Mesenteric fat pad (tissue), 1 donor: Measurements from ENCODE around the gene CYTH2. TPM values are rescaled to one million over a fixed set of nuclear protein-coding genes. Genes with fewer than 3 reads are reported as not detected.
A peak's percentile ranks its signal among the peaks of the same experiment; 100 is the strongest.

Experiments
- DNase-seq: peaks from one replicate; pipeline ENCODE4 v3.0.0-alpha.2; 2020; ENCODE audit warnings: low spot score
- total RNA-seq: library from RNA; stranded (reverse); fragmentation: NEBNext Ultra II Directional; extraction: Animal tissue kit (Norgen Biotek cat#: 25700); gene quantifications from one replicate; pipeline ENCODE4 v1.2.1, GENCODE V29; 2021
- donor health status: DM: yes; HTN: yes; CAD: no.

Gene CYTH2
- total RNA-seq, 1 donor from 2014 or later = 34.9 TPM

- peak; percentile 97 for DNase-seq
Measured at GRCh38 chr19:48492925-48493717, 24.0 kb downstream of the CYTH2 start.

DNA sequence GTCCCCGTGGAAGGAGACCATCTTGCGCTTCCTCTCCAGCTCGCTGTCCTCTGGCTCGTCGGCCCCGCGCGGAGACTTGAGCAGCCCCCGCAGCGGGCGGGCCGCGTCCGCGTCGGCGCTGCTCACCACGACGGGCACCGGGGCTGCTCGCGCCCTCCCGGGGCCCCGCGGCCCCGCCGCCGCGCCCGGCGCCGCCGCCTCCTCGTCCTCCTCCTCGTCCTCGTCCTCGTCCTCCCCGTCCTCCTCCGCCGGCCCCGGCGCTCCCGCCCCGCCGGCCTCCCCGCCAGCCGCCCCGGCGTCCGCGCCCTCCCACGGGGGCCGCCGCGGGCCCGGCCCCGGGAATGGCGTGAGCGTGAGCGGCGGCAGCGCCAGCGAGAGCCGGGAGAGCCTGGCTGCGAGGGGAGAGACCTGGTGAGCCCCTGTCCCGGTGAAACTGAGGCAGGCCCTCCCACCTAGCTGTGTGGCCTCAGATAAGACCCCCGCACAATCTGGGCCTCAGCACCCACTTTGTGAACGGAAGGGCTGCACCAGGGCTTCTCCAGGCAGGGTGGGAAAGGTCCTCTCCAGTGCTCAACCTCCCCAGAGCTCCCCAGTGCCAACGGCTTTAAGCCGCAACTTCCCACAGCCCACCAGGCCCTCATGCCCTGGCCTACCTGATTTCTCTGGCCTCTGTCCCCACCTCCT lies 24.7 kb downstream of the CYTH2 start:
- DNase-seq = no peak

DNA sequence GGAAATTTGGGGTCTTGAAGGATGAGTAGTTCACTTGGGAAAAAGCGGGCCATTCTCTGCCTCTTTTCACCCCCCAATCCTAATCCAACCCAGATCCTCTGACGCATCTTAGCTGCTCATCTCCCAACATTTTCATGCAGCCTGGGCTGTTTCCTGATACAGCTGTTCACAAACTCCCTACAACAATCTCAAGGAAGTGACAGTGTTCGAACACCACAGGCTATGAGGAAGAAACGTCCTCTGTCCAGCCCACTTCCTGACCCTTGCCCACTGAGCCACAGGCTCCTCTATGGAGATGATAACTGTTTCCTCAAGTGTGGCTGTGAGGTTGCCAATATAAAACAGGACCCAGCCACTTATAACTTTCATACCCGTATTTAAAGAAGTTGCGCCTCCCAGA lies 26.2 kb downstream of the CYTH2 start:
- DNase-seq = no peak

DNA sequence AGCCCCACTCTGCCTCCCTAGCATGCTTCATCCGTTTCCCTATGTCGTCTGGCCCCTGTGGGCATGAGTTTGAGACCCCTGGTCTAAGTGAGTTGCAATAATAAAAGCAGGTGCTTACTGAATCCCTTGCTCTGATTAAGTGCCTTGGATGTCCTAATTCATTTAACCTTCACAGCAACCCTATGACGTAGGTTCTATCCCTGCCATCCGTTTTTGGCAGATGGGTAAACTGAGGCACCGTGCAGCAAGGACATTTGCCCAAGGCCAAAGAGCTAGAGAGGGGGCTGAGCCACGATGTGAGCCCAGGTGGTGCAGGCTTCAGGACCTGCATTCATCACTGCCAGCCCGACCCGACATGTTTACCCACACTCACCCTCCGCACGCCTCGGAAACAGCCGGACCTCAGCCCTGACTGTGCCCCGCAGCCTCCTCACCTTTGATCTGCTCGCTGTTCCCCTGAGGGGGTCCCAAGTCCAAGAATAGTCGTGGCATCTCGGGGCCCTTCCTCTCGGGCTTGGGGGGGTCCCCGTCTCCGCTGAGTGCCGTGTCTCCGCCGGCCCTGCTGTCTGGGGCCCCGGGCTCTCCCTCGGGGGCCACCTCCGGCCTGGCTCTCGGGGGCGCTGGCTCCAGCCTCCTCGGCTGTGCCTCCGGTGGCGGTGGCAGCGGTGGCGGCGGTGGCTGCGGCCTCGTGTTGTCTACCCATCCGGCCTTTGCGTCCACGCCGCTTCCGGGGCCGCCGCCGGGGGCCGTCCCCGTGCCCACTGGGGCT lies 28.0 kb downstream of the CYTH2 start:
- no peak for DNase-seq

- DNase-seq = no peak
Measured at GRCh38 chr19:48497728-48498594, 28.8 kb downstream of the CYTH2 start.

DNA sequence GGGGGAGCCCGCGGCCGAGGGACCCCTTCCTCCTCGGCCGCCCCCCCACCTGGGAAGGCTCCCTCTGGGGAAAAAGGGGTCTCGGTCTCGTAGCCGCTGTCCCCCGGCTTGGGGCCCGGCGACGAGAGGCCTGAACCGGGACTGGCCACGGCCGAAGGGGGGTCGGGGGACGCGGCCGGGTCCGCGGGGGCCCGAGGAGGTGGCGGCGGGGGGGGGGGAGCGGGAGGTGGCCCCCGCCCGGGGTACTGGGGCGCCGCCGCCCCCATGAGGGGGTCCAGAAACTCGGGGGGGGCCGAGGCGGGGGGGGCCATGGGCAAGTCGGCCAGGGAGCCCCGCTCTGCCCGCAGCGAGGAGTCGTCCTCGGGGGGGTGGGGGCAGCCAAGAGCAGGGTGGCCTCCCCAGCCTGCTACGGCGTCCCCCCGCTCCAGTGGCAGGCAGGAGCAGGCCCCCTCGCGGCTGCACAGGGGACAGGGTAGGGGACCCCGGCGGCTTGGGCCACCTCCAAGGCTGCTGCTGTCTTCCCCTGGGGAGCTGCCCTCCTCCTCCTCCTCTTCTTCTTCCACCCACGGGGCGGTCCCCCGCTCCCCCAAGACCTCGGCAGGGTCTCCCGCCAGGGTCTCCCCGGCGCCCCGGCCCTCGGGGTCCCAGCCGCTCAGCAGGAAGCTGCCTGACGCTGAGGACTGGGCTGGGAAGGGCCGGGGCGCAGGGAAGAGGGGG lies 29.6 kb downstream of the CYTH2 start:
- no peak for DNase-seq

- no peak for DNase-seq
Measured at GRCh38 chr19:48499316-48500090, 30.3 kb downstream of the CYTH2 start.

DNA sequence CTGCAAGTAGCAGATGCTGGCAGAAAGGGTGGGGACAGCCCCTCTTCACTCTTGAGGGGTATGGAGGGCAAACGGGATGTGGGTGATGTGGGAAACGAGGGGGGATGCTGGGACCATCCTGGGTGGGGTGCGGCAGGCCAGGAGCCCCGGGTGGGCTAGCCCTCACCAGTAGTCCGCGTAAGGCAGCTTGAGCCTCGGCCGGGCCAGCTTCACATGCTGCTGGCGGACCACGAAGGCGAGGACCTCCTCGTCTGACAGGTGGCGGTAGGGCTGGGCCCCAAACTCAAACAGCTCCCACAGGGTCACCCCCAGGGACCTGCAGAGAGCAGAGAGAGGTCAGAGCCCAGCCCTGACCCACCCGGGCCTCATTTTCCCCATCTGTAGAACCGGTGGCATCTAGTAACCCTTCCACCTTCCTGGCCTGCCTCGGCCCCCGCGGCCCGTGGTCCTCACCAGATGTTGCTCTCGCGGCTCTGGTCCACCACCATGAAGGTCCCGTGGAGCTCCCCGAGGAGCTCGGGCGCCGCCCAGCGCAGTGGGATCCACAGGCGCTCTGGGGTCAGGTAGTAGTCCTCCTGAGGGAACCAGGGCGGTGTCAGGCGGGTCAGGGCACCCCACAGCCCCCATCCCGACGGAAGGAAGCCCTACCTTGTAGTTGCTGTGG lies 31.8 kb downstream of the CYTH2 start:
- no peak for DNase-seq

GRCh38 chr19:48501494-48502349 lies 32.6 kb downstream of the CYTH2 start:
- no peak for DNase-seq

- no peak for DNase-seq
Measured at GRCh38 chr19:48502350-48503018, 33.3 kb downstream of the CYTH2 start.

DNA sequence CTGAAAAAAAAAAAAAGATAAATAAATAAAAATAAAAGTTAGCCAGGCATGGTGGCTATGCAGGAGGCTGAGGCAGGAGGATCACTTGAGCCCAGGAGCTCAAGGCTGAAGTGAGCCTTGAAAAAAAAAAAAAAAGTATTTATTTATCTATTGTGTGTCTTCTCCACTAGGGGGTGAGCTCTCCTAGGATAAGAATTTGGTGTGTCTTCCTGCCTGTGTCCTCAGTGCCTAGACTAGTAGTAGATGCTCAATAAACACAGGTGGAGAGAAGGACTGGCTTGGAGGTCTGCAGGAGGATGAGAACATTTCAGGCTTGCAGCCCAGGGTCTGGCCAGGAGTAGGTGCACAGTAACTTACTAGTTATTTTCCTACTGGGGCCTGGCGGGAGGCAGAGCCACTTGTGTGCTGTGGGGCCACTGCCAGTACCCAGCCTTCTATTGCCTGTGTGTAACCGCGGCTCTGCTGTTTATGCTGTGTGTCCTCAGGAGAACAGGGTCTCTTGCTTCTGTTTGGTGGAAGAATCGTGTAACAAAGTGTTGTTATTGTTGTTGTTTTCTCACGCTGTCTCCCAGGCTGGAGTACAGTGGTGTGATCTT lies 37.1 kb downstream of the CYTH2 start:
- DNase-seq = no peak

- no peak for DNase-seq
Measured at GRCh38 chr19:48507911-48508439, 38.8 kb downstream of the CYTH2 start.

GRCh38 chr19:48508729-48509411 lies 39.7 kb downstream of the CYTH2 start:
- DNase-seq = no peak

GRCh38 chr19:48509467-48510194 lies 40.5 kb downstream of the CYTH2 start:
- no peak for DNase-seq

DNA sequence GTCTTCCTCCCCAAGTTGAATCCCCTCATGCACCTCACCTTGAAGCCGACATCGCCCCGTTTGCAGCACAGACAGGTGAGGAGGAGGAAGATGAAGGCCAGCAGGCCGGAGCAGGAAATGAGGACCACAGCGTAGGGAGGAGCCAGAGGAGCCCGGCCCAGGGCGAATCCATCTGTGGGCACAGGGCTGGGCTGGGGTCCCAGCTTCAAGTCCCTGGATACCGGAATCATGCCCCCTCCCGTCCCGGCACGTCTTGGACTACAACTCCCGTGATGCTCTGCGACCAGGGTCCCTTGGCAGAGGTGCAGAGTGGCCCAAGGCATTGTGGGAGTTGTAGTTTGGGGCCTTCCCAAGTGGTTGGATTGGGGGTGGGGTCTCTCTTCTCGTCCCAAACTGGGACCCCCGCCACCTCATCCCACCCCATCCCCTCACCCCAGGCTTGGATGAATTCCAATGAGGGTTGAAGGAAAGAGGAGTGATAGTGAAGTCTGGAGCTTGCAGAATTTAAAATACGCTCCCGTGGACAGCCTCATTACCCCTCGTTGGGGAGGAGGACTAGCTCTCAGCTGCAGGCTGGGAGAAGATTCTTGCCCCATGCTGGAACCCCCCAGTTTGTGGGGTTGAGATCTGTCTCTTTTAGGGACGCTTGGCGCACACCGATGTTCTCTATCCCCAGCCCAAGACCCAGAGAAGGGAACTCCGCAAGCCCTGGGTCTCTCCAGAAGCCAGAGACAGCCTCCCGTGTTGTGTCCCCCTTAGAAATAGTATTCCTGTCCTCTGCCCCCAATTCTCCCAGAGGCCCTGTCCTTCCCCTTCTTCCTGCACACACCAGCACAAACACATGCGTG lies 41.5 kb downstream of the CYTH2 start:
- no peak for DNase-seq
